Neural progenitor cell (in vitro differentiated cells): ENCODE data around the gene EP400.

Experiments
- CTCF ChIP-seq: fragments of 200-600 bp; sonication (generic); IDR thresholded peaks from 2 replicates; pipeline ENCODE4 v1.5.1; 2017; ENCODE audit warnings: antibody characterized with exemption, mild to moderate bottlenecking
- EZH2 ChIP-seq: fragments of 200-600 bp; sonication (generic); IDR thresholded peaks from 2 replicates; pipeline ENCODE4 v1.6.1; 2017; ENCODE audit warnings: antibody characterized with exemption, mild to moderate bottlenecking, moderate library complexity

DNA sequence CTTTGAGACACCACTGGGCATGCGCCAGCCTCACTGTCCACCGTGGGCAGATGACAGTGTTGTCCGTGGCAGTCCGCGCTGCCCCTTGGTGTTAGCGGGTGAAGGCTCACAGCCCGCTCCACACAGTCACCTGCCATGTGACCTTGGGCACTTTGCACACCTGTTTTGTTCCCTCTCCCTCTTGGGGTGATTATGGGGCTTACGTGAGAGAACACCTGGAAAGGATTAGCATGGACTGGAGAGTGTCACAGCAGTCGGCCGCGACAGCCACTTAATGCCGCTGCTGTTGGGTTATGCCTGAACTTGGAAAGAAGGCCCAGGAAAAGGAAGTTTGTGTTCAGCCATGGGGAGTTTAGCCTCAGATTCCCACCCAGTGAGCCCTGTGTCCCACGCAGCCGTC lies 100.1 kb downstream of the EP400 start:
- no peak for TF ChIP-seq CTCF
- TF ChIP-seq EZH2, result no peak
